MM.1S (cell line): ENCODE measurements around the gene SYT3.

Experiments
- EZH2 ChIP-seq: fragments of 300-600 bp; sonication (generic); optimal IDR thresholded peaks from 2 replicates; pipeline ENCODE3; 2017; ENCODE audit warnings: low read depth, mild to moderate bottlenecking, antibody characterized with exemption, low read length, mixed read lengths
- EZH2phosphoT487 ChIP-seq: fragments of 300-600 bp; sonication (generic); IDR thresholded peaks from 2 replicates; pipeline ENCODE4 v1.6.1; 2018; ENCODE audit warnings: antibody characterized with exemption, low read length
- TF ChIP-seq, protein P1 (sequence below): fragments of 300-600 bp; sonication (generic); IDR thresholded peaks from 2 replicates; pipeline ENCODE4 v1.5.1; 2016; ENCODE audit warnings: antibody characterized with exemption, low read length, mixed read lengths

DNA sequence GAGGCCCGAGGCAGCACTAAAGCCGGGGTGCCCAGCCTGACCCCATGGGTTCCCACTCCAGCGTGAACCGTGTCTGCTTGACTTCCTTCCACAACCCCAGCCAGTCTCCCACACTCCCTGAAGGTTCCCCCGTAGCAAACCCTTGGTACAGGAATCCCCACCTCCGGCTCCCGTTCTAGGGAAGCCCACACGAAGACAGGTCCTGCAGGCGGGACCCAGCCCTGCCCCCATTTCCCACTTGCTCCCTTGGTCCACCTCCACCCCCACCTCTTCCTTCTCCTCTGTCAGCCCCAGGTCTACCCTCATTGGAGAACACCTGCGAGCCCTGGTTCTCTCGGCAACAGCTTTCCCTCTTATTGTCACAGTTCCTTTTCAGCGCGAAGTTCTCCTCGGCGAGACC is 33.4 kb upstream of the SYT3 start:
- no peak for TF ChIP-seq EZH2
- TF ChIP-seq, protein P1, sequence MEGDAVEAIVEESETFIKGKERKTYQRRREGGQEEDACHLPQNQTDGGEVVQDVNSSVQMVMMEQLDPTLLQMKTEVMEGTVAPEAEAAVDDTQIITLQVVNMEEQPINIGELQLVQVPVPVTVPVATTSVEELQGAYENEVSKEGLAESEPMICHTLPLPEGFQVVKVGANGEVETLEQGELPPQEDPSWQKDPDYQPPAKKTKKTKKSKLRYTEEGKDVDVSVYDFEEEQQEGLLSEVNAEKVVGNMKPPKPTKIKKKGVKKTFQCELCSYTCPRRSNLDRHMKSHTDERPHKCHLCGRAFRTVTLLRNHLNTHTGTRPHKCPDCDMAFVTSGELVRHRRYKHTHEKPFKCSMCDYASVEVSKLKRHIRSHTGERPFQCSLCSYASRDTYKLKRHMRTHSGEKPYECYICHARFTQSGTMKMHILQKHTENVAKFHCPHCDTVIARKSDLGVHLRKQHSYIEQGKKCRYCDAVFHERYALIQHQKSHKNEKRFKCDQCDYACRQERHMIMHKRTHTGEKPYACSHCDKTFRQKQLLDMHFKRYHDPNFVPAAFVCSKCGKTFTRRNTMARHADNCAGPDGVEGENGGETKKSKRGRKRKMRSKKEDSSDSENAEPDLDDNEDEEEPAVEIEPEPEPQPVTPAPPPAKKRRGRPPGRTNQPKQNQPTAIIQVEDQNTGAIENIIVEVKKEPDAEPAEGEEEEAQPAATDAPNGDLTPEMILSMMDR = no peak
- no peak for TF ChIP-seq EZH2phosphoT487
